ENCODE measurements around the gene PAQR3. TPM values are rescaled to one million over a fixed set of nuclear protein-coding genes. Genes with fewer than 3 reads are reported as not detected.

Gene PAQR3
- total and polyA plus RNA-seq, 2 of the 4 experiments (the other 2 are of a cell fraction) = 11.5 to 11.8 TPM

GRCh38 chr4:78940752-78941151 is 1.5 kb upstream of the PAQR3 start:
- no peak overlapping the region for H2BK20ac ChIP-seq (ENCODE audit: low read depth, low read length)
- no peak overlapping the region for H2AK9ac ChIP-seq (replicated peaks; ENCODE audit: low read depth, low read length, poor library complexity)
- H3K4ac ChIP-seq (ENCODE audit: low read depth, low read length) = no peak overlapping the region
- no peak overlapping the region for H3K56ac ChIP-seq (ENCODE audit: extremely low read depth, insufficient read depth, low read length)
- ATAC-seq (ENCODE audit: low read depth) = no peak
- no peak overlapping the region for H3K23ac ChIP-seq (ENCODE audit: low read depth, low read length)
- H2AFZ ChIP-seq (replicated peaks; ENCODE audit: low read length, poor library complexity) = no peak overlapping the region
- H3K79me1 ChIP-seq (ENCODE audit: low read depth in 1 of 2, low read length in 2 of 2) = peaks cover 17 to 19% of the 10 kb centered on the region in 2 experiments
- intact Hi-C loops (cut with micrococcal nuclease) (no loop called here), in situ Hi-C loops (cut with MboI; ENCODE audit: low sequenced_read_pairs) (loop anchor here (10.0 to 25.0 kb wide), 2 partner anchors 1254 to 1397 kb away; partner anchors contain the start of genes CFAP299 and PRDM8), dilution Hi-C loops (cut with HindIII; ENCODE audit: low sequenced_read_pairs, unreplicated experiment) (no loop called here)
- no peak overlapping the region for H3K4me2 ChIP-seq (ENCODE audit: low read depth, low read length)
- no peaks in the 10 kb centered on the region for H3K9me3 ChIP-seq (ENCODE audit: control insufficient read depth, insufficient read depth, low read length)
- no peak for TF ChIP-seq CEBPB (IDR thresholded peaks at IDR 0.05; ENCODE audit: low read depth, low read length)
- TF ChIP-seq NFE2L2 (IDR thresholded peaks at IDR 0.05; ENCODE audit: low read depth, low read length) = no peak
- no peak for TF ChIP-seq MAFK (IDR thresholded peaks at IDR 0.05; ENCODE audit: low read depth, low read length)
- TF ChIP-seq USF2 (IDR thresholded peaks at IDR 0.05; ENCODE audit: low read depth, low read length) = no peak
- no peak for TF ChIP-seq MAZ (IDR thresholded peaks at IDR 0.05; ENCODE audit: borderline replicate concordance, low read depth, low read length)
- no peak for TF ChIP-seq RCOR1 (IDR thresholded peaks at IDR 0.05; ENCODE audit: insufficient replicate concordance, low read length)
- no peak for TF ChIP-seq RAD21 (IDR thresholded peaks at IDR 0.05; ENCODE audit: low read length)
- TF ChIP-seq SMC3 (IDR thresholded peaks at IDR 0.05; ENCODE audit: low read depth, low read length) = no peak
- ChIA-PET POLR2A (ENCODE audit: unreplicated experiment) (no interaction called here), CTCF (no interaction called here)
- H2BK15ac ChIP-seq (ENCODE audit: low read depth, low read length) = no peak overlapping the region
- H4K5ac ChIP-seq (ENCODE audit: low read depth, low read length) = no peak overlapping the region
- no peak overlapping the region for H2AK5ac ChIP-seq (ENCODE audit: low read depth, low read length)
- peaks cover 14% of the 10 kb centered on the region for H3K27me3 ChIP-seq (ENCODE audit: control insufficient read depth, insufficient read depth, low read length)
- H3K4me3 ChIP-seq (ENCODE audit: insufficient read depth, low read depth, low read length) = no peak overlapping the region
- no peak overlapping the region for H4K8ac ChIP-seq (ENCODE audit: low read depth in 2 of 2, low read length in 2 of 2)
- H2BK5ac ChIP-seq (ENCODE audit: low read depth, low read length, poor library complexity, severe bottlenecking) = no peak overlapping the region
- no peak overlapping the region for H2BK120ac ChIP-seq (ENCODE audit: low read depth, low read length)
- no peak overlapping the region for H3K14ac ChIP-seq (replicated peaks; ENCODE audit: low read depth, low read length)
- peaks cover 3% of the 10 kb centered on the region for H3K9me1 ChIP-seq (ENCODE audit: insufficient read depth, low read length)
- no TSS peak for BruUV-seq (replicated peaks)
- H3K27ac ChIP-seq (ENCODE audit: insufficient read depth, low read length) = no peak overlapping the region
- no peaks in the 10 kb centered on the region; the same call in 1 of the 2 replicates for H4K20me1 ChIP-seq (ENCODE audit: insufficient read depth, low read length)
- H4K91ac ChIP-seq (ENCODE audit: insufficient read depth, low read depth, low read length) = no peak overlapping the region
- H3K9ac ChIP-seq (ENCODE audit: low read depth, low read length) = no peak overlapping the region
- no CpG with 5 or more reads among the region's 5 CpGs for WGBS, 2 experiments (ENCODE audit: extremely low coverage in 2 of 2, insufficient read length in 1 of 2)
- H3K36me3 ChIP-seq (ENCODE audit: control insufficient read depth, insufficient read depth, low read length) = no peaks in the 10 kb centered on the region
- no peak for DNase-seq
- no peak overlapping the region for H3K18ac ChIP-seq (ENCODE audit: low read depth, low read length)
- H3K4me1 ChIP-seq (ENCODE audit: control insufficient read depth, insufficient read depth, low read length) = peaks cover 2% of the 10 kb centered on the region; the same call in 1 of the 2 replicates

Measured in IMR-90 (cell line).